Fibroblast of lung (primary cell): ENCODE measurements around the gene VKORC1L1. TPM values are rescaled to one million over a fixed set of nuclear protein-coding genes. Genes with fewer than 3 reads are reported as not detected.
"Not testable (repeated sequence)": the region's sequence is repeated elsewhere in the genome, so short reads cannot be mapped to it uniquely, and the experiment has no call there.

Source experiments
- DNase-seq, 2 donors: peaks; one replicate each; pipeline versions ENCODE4 v3.0.0 to v3.0.0-alpha.2; 2010; ENCODE audit warnings: low read depth in 2 of 2
- H2AFZ ChIP-seq: 2 replicates; pipeline ENCODE4 v1.5.1; 2012; ENCODE audit warnings: low read length, control low read depth, inconsistent platforms
- H3K27ac ChIP-seq: 2 replicates; pipeline ENCODE4 v1.5.1; 2011; ENCODE audit warnings: low read length, control low read depth; ENCODE audit not compliant: insufficient read depth
- H3K27me3 ChIP-seq: 2 replicates; pipeline ENCODE4 v1.5.1; 2011; ENCODE audit warnings: mild to moderate bottlenecking, low read length; ENCODE audit not compliant: control insufficient read depth, insufficient read depth
- H3K36me3 ChIP-seq: 2 replicates; pipeline ENCODE4 v1.5.1; 2011; ENCODE audit warnings: low read length; ENCODE audit not compliant: control insufficient read depth, insufficient read depth
- H3K4me1 ChIP-seq: 2 replicates; pipeline ENCODE4 v1.5.1; 2011; ENCODE audit warnings: low read length; ENCODE audit not compliant: control insufficient read depth, insufficient read depth; ENCODE audit errors: extremely low read depth
- H3K4me2 ChIP-seq: 2 replicates; pipeline ENCODE4 v1.5.1; 2011; ENCODE audit warnings: low read length, control low read depth; ENCODE audit not compliant: insufficient read depth; ENCODE audit errors: extremely low read depth
- H3K4me3 ChIP-seq, 4 experiments: fragments of 200-600 bp in 1 of 4; sonication (generic) in 1 of 4; replicated peaks in 1 of 4; 2 replicates each; pipeline ENCODE4 v1.5.1; 2011 to 2016; ENCODE audit warnings: low read length in 4 of 4, low read depth in 3 of 4, mild to moderate bottlenecking in 3 of 4, control low read depth in 2 of 4, inconsistent platforms in 1 of 4, mixed read lengths in 1 of 4; ENCODE audit not compliant: insufficient read depth in 1 of 4; ENCODE audit errors: control extremely low read depth in 1 of 4
- H3K79me2 ChIP-seq: 2 replicates; pipeline ENCODE4 v1.5.1; 2012; ENCODE audit warnings: mild to moderate bottlenecking, low read length, inconsistent platforms; ENCODE audit not compliant: control insufficient read depth, insufficient read depth
- H3K9ac ChIP-seq: 2 replicates; pipeline ENCODE4 v1.5.1; 2011; ENCODE audit warnings: mild to moderate bottlenecking, low read length, control low read depth; ENCODE audit not compliant: insufficient read depth
- H3K9me3 ChIP-seq: 2 replicates; pipeline ENCODE4 v1.5.1; 2012; ENCODE audit warnings: low read depth, low read length; ENCODE audit not compliant: control insufficient read depth, insufficient read depth
- H4K20me1 ChIP-seq: 2 replicates; pipeline ENCODE4 v1.5.1; 2011; ENCODE audit warnings: low read length; ENCODE audit not compliant: control insufficient read depth, insufficient read depth; ENCODE audit errors: extremely low read depth
- CTCF ChIP-seq, 2 donors: IDR thresholded peaks in 1 of 2; conservative IDR thresholded peaks in 1 of 2; 1 replicate in 1 of 2; 2 replicates in 1 of 2; pipeline ENCODE4 v1.5.1; 2011 to 2012; ENCODE audit warnings: low read length in 2 of 2, control low read depth in 1 of 2, inconsistent platforms in 1 of 2, low read depth in 1 of 2, mild to moderate bottlenecking in 1 of 2
- EZH2 ChIP-seq: IDR thresholded peaks from 2 replicates; pipeline ENCODE4 v1.5.1; 2012; ENCODE audit warnings: low read length, control low read depth, mild to moderate bottlenecking; ENCODE audit errors: missing control alignments
- polyA plus RNA-seq, 2 donors: library from polyadenylated mRNA; depleted of rRNA in 1 of 2; stranded (reverse) in 1 of 2; unstranded in 1 of 2; fragments of >200 nt; gene quantifications; 2 replicates each; pipeline ENCODE4 v1.2.1, GENCODE V29; 2011 to 2012; ENCODE audit warnings: missing spikeins in 1 of 2
- total RNA-seq: library from RNA; depleted of rRNA; stranded (reverse); fragments of >200 nt; gene quantifications from 2 replicates; pipeline ENCODE4 v1.2.1, GENCODE V29; 2014

The VKORC1L1 gene
- total and polyA plus RNA-seq, 2 donors (not counting 1 experiment from before 2014, with no cell fraction given) = 12.7 to 24.2 TPM

- Histone ChIP-seq H3K4me2 (no peak overlapping the region), H3K27ac (no peak overlapping the region), H2AFZ (no peak overlapping the region), H3K27me3 (no peaks in the 10 kb centered on the region), H3K36me3 (no peaks in the 10 kb centered on the region), H3K9me3 (no peaks in the 10 kb centered on the region), H3K9ac (no peak overlapping the region), H4K20me1 (no peaks in the 10 kb centered on the region), H3K4me3 (no peak overlapping the region), H3K79me2 (no peaks in the 10 kb centered on the region), H3K4me1 (no peaks in the 10 kb centered on the region)
- no peak for DNase-seq
- TF ChIP-seq CTCF (conservative IDR thresholded peaks at IDR 0.05 in 1 of 2, IDR thresholded peaks at IDR 0.05 in 1 of 2; ENCODE audit: low read depth in 1 of 2, low read length in 2 of 2) = no peak
- no peak for TF ChIP-seq EZH2
Measured at GRCh38 chr7:65989694-65990080, 116.8 kb downstream of the VKORC1L1 start.

GRCh38 chr7:65991829-65992228, 119.0 kb downstream of the VKORC1L1 start:
- not testable (repeated sequence) for H3K4me3 ChIP-seq, DNase-seq, H3K36me3 ChIP-seq, H3K79me2 ChIP-seq, H4K20me1 ChIP-seq, H3K4me2 ChIP-seq, H3K27ac ChIP-seq, H3K9me3 ChIP-seq, H3K27me3 ChIP-seq, H2AFZ ChIP-seq, H3K9ac ChIP-seq, H3K4me1 ChIP-seq

- Histone ChIP-seq H3K9ac (no peak overlapping the region), H3K4me3 (no peak overlapping the region), H3K27ac (no peak overlapping the region), H4K20me1 (no peaks in the 10 kb centered on the region), H3K36me3 (no peaks in the 10 kb centered on the region), H3K4me2 (no peak overlapping the region), H2AFZ (no peak overlapping the region), H3K9me3 (no peaks in the 10 kb centered on the region), H3K79me2 (no peaks in the 10 kb centered on the region), H3K27me3 (no peaks in the 10 kb centered on the region), H3K4me1 (no peaks in the 10 kb centered on the region)
- DNase-seq = no peak
- TF ChIP-seq EZH2 (no peak), CTCF (conservative IDR thresholded peaks at IDR 0.05 in 1 of 2, IDR thresholded peaks at IDR 0.05 in 1 of 2; ENCODE audit: low read depth in 1 of 2, low read length in 2 of 2) (no peak)
Measured at GRCh38 chr7:65992526-65992925, 119.7 kb downstream of the VKORC1L1 start.

GRCh38 chr7:65994984-65995383, 122.1 kb downstream of the VKORC1L1 start:
- not testable (repeated sequence) for DNase-seq, H3K27ac ChIP-seq, H3K36me3 ChIP-seq, H3K9me3 ChIP-seq, H3K4me2 ChIP-seq, H3K9ac ChIP-seq, H4K20me1 ChIP-seq, H3K79me2 ChIP-seq, H3K4me3 ChIP-seq, H3K27me3 ChIP-seq, H3K4me1 ChIP-seq, H2AFZ ChIP-seq

- not testable (repeated sequence) for H3K36me3 ChIP-seq, H3K9me3 ChIP-seq, H3K79me2 ChIP-seq, H2AFZ ChIP-seq, DNase-seq, H3K27me3 ChIP-seq, H3K4me3 ChIP-seq, H3K4me1 ChIP-seq, H3K9ac ChIP-seq, H3K27ac ChIP-seq, H3K4me2 ChIP-seq, H4K20me1 ChIP-seq
Measured at GRCh38 chr7:66000823-66001417, 128.0 kb downstream of the VKORC1L1 start.
